NCI-H1436 (cell line): ENCODE results near the gene SAC3D1.
A peak's percentile ranks its signal among the peaks of the same experiment; 100 is the strongest.
"Not testable (repeated sequence)": the region's sequence is repeated elsewhere in the genome, so short reads cannot be mapped to it uniquely, and the experiment has no call there.

ENCODE experiments used
- DNase-seq: peaks from one replicate; lab custom pipeline; 2025; lab: John Stamatoyannopoulos, UW

SAC3D1 gene

GRCh38 chr11:65040847-65041622 is at the start of gene SAC3D1:
Gene SAC3D1 (plus strand): TSS chr11:65041210. CDS start chr11:65041293, 83 bp downstream.
- peak; percentile 93 for DNase-seq

DNA sequence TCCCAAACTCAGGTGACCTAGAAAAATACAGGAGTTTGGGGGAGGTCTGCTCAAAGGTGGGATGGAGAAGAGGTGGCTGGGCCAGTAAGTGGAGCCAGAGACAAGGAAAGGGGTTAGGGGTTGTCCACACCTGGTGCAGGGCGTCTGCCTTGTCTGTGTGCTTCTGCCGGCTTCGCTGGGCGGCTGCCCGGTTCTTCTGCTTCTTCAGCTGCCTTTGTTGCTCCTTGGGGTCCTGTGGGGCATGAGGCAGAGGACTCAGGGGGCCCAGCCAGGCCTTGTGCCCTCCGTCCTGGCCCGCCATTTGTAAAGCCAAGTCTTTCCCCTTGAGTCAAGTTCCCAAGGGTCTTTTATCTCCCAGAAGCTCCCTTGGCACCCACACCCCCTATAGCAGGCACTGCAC is 46.7 kb upstream of the SAC3D1 start:
- no peak for DNase-seq

DNA sequence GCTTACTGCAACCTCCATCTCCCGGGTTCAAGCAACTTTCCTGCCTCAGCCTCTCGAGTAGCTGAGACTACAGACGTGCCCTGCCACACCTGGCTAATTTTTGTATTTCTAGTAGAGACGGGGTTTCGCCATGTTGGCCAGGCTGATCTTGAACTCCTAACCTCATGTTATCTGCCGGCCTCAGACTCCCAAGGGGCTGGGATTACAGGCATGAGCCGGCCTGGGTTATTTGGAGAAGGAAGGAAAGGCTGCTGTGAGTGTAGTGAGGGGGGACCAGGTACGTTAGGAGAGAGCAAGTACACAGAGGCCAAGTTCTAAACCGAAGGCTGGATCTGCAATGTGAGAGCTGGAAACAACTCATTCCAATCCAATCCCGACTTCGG is 44.7 kb upstream of the SAC3D1 start:
- DNase-seq = no peak

DNA sequence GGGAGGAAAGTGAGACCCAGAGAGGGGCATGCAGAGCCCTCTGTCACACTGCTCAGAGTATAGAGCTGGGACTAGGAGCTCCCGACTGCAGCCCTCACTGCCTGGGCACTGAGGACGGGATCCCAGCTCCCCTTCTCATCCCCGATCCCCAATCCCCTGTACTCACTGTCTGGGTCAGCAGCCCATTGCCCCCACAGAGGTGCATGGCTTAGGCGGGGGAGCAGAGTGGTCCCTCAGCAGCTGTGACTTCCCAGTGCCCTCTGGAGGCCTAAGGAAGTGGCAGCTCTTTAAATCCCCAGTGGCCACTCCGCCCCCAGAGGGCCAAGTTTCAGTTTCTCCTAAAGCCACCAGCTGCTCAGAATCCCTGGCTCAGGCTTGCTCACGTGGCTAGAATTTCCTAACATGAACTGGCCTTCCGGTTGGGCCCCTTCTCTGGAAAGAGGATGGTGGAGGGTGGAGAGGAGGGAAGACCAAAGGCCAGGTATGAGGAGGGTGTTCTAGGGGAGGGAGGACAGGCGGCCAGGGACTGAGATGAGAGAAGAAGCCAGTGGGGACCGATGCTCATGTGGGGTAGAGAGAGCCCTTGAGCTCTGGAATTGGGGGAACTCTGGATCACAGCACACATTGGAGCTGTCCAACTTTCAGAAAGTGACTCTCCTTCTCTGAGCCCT is 44.2 kb upstream of the SAC3D1 start, which contains the start of gene BATF2:
TSS of gene BATF2 (minus strand) at position 262 of the 671 bp plus-strand sequence. CDS start at position 205, 57 bp downstream.
- DNase-seq = peak; percentile 67

GRCh38 chr11:64998141-64998540 is 42.9 kb upstream of the SAC3D1 start:
- DNase-seq = no peak

- peak; percentile 67 for DNase-seq
Measured at GRCh38 chr11:64998690-64999431, 42.1 kb upstream of the SAC3D1 start.

DNA sequence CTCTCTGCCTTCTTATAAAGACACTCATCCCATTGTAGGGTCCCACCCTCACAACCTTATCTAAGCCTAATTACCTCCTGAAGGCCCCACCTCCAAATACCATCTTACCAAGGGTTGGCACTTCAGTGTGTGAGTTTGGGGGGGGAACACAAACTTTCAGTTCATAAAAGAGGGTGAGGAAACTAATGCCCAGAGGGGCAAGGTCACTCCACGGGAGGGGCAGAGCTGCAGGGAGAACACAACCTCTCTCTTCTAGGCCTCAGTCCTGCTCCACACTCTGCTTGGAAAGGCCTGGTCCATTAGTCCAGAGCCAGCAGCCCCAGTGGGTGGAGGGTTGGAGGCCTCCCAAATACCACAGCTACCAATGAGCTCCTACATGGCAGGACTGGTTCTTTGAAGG is 41.5 kb upstream of the SAC3D1 start:
- DNase-seq = no peak

DNA sequence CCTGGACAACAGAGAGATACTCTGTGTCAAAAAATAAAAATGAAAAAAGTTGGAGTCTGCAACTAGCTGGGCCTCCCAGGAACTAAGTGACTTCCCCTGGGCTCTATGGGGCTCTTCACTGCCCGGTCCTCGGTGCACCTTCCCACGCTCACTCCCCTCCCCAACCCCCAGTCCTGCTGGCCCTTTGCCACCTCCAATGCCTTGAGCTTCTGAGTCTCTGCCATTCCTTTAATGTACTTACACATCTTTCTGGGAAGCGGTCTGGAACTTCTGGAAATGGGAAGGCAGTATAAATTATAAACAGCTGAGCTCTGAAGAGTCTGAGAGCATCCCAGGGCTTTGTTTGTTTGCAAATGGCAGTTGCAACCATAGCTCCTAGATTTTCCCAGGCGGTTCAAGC is 38.3 kb upstream of the SAC3D1 start:
- DNase-seq = no peak

- DNase-seq = no peak
Measured at GRCh38 chr11:65003282-65003681, 37.7 kb upstream of the SAC3D1 start.

GRCh38 chr11:65003968-65004367 is 37.0 kb upstream of the SAC3D1 start:
- not testable (repeated sequence) for DNase-seq

GRCh38 chr11:65008016-65008415 is 33.0 kb upstream of the SAC3D1 start:
- DNase-seq = no peak

DNA sequence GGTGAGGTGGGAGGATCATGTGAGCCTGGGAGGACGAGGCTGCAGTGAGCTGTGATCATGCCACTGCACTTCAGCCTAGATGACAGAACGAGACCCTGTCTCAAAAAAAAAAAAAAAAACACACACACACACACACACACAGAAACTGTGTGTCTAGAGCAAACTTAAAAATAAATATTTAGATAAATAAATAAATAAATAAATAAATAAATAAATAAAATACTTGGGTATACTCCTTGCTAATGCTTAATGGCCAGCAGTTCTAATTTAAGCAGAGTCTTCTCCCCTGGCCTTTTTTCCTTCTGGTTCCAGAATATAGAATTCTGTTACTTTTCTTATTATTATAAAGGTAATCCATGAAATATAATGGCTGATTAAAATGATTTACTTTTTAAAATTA is 32.1 kb upstream of the SAC3D1 start:
- no peak for DNase-seq

GRCh38 chr11:65013130-65013887 is 27.7 kb upstream of the SAC3D1 start:
- DNase-seq = peak; percentile 87

- DNase-seq = peak; percentile 90
Measured at GRCh38 chr11:65013888-65014725, 26.9 kb upstream of the SAC3D1 start, which contains the start of gene ARL2. Gene ARL2 (plus strand): TSS chr11:65014160. CDS start chr11:65014208, 48 bp downstream.

- no peak for DNase-seq
Measured at GRCh38 chr11:65014726-65015227, 26.2 kb upstream of the SAC3D1 start.

DNA sequence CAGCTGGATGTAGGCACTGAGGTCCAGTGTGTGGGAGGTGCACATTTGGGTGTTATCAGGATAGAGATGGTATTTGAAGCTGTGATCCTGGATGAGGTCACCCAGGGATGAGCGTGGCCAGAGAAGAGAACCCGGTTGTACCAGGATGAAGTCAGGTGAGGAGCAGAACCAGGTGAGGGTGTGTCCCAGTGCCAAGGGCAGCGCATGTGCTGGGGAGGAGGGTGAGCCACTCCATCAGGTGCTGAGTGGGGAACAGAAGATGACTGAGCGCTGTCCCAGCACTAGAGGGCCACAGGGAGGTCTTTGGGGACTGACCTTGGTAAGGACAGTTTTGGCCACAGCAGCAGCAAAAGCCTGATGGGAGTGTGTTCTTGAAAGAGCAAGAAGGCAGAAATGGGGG is 24.3 kb upstream of the SAC3D1 start:
- no peak for DNase-seq

GRCh38 chr11:65017937-65018336 is 23.1 kb upstream of the SAC3D1 start:
- DNase-seq = no peak

DNA sequence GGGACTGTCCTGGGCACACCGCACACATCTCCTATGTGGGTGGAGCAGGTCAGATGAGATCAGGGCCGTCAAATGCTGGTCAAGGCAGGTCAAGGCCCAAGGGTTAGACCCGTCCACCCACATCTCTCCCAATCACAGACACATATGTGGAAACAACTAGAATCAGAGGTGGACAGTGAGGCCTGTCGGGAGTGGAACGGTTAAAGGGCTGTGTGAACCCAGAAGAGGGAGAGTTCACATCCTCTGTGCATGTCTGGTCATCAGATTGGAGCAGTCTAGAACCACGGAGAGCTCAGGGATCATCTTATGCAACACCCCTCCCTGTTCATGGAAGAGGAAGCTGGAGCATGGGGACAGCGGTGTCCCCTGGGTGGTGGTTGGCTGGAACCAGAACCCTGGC is 21.2 kb upstream of the SAC3D1 start:
- DNase-seq = no peak

- no peak for DNase-seq
Measured at GRCh38 chr11:65021003-65021402, 20.0 kb upstream of the SAC3D1 start.

GRCh38 chr11:65021509-65021908 is 19.5 kb upstream of the SAC3D1 start:
- no peak for DNase-seq

- not testable (repeated sequence) for DNase-seq
Measured at GRCh38 chr11:65023502-65023901, 17.5 kb upstream of the SAC3D1 start.
